H9 (cell line): ENCODE data around the gene PISD. TPM values are rescaled to one million over a fixed set of nuclear protein-coding genes. Genes with fewer than 3 reads are reported as not detected.

Experiments used
- DNase-seq: peaks from one replicate; pipeline ENCODE4 v3.0.0-alpha.2; 2017
- H2AFZ ChIP-seq: one replicate; pipeline ENCODE4 v1.6.1; 2013; ENCODE audit warnings: mild to moderate bottlenecking, low read length, control low read depth, moderate library complexity
- H2AK5ac ChIP-seq: 2 replicates; pipeline ENCODE4 v1.6.1; 2013; ENCODE audit warnings: low read length, control low read depth, mixed read lengths; ENCODE audit not compliant: insufficient read length
- H2BK120ac ChIP-seq: one replicate; pipeline ENCODE4 v1.6.1; 2013; ENCODE audit warnings: low read depth, mild to moderate bottlenecking, low read length, control low read depth, inconsistent platforms; ENCODE audit not compliant: poor library complexity, severe bottlenecking
- H2BK12ac ChIP-seq: 2 replicates; pipeline ENCODE4 v1.6.1; 2013; ENCODE audit warnings: low read length, control low read depth, mixed read lengths, low read depth; ENCODE audit not compliant: insufficient read length
- H2BK15ac ChIP-seq: 2 replicates; pipeline ENCODE4 v1.6.1; 2013; ENCODE audit warnings: low read depth, low read length, control low read depth
- H2BK20ac ChIP-seq: one replicate; pipeline ENCODE4 v1.6.1; 2013; ENCODE audit warnings: low read depth, mild to moderate bottlenecking, low read length, control low read depth, inconsistent platforms; ENCODE audit not compliant: poor library complexity, severe bottlenecking
- H2BK5ac ChIP-seq: 2 replicates; pipeline ENCODE4 v1.6.1; 2013; ENCODE audit warnings: low read length, control low read depth, mixed read lengths; ENCODE audit not compliant: insufficient read length
- H3K14ac ChIP-seq: 2 replicates; pipeline ENCODE4 v1.6.1; 2013; ENCODE audit warnings: low read length, control low read depth; ENCODE audit not compliant: insufficient read depth
- H3K18ac ChIP-seq: 2 replicates; pipeline ENCODE4 v1.6.1; 2013; ENCODE audit warnings: low read depth, mild to moderate bottlenecking, mixed read lengths, low read length, control low read depth; ENCODE audit not compliant: insufficient read length
- H3K23ac ChIP-seq: 2 replicates; pipeline ENCODE4 v1.6.1; 2013; ENCODE audit warnings: low read length, control low read depth, mixed read lengths, low read depth; ENCODE audit not compliant: insufficient read length
- H3K23me2 ChIP-seq: 2 replicates; pipeline ENCODE4 v1.6.1; 2013; ENCODE audit warnings: low read depth, mild to moderate bottlenecking, mixed read lengths, low read length, control low read depth; ENCODE audit not compliant: insufficient read length, poor library complexity, severe bottlenecking
- H3K27ac ChIP-seq: 2 replicates; pipeline ENCODE4 v1.5.1; 2013; ENCODE audit warnings: low read length, control low read depth, mixed read lengths, low read depth; ENCODE audit not compliant: insufficient read length
- H3K27me3 ChIP-seq: 2 replicates; pipeline ENCODE4 v1.6.1; 2013; ENCODE audit warnings: low read length, control low read depth, inconsistent platforms; ENCODE audit not compliant: insufficient read depth
- H3K4ac ChIP-seq: 2 replicates; pipeline ENCODE4 v1.6.1; 2013; ENCODE audit warnings: low read depth, mild to moderate bottlenecking, control low read depth, inconsistent platforms, low read length, moderate library complexity
- H3K4me1 ChIP-seq: 2 replicates; pipeline ENCODE4 v1.6.1; 2013; ENCODE audit warnings: low read length, control low read depth, inconsistent platforms; ENCODE audit not compliant: insufficient read depth
- H3K4me2 ChIP-seq: 2 replicates; pipeline ENCODE4 v1.6.1; 2013; ENCODE audit warnings: low read length, control low read depth, mixed read lengths; ENCODE audit not compliant: insufficient read length, insufficient read depth
- H3K56ac ChIP-seq: 2 replicates; pipeline ENCODE4 v1.6.1; 2013; ENCODE audit warnings: low read depth, mild to moderate bottlenecking, mixed read lengths, low read length, control low read depth; ENCODE audit not compliant: insufficient read length
- H3K79me1 ChIP-seq: 2 replicates; pipeline ENCODE4 v1.6.1; 2013; ENCODE audit warnings: low read depth, mild to moderate bottlenecking, moderate library complexity, low read length, control low read depth, inconsistent platforms; ENCODE audit not compliant: insufficient read depth, poor library complexity, severe bottlenecking
- H3K79me2 ChIP-seq: 2 replicates; pipeline ENCODE4 v1.6.1; 2013; ENCODE audit warnings: low read length, control low read depth, inconsistent platforms; ENCODE audit not compliant: insufficient read depth
- H3K9ac ChIP-seq: 2 replicates; pipeline ENCODE4 v1.6.1; 2013; ENCODE audit warnings: low read length, control low read depth, mixed read lengths; ENCODE audit not compliant: insufficient read length; ENCODE audit errors: extremely low read depth
- H3K9me3 ChIP-seq: one replicate; pipeline ENCODE4 v1.6.1; 2013; ENCODE audit warnings: low read depth, low read length, inconsistent platforms; ENCODE audit not compliant: control insufficient read depth
- H3T11ph ChIP-seq: one replicate; pipeline ENCODE4 v1.6.1; 2013; ENCODE audit warnings: mild to moderate bottlenecking, low read length, control low read depth, inconsistent platforms
- H4K20me1 ChIP-seq: one replicate; pipeline ENCODE4 v1.6.1; 2013; ENCODE audit not compliant: control insufficient read depth, insufficient read length, insufficient read depth
- H4K5ac ChIP-seq: 2 replicates; pipeline ENCODE4 v1.6.1; 2013; ENCODE audit warnings: low read depth, mild to moderate bottlenecking, mixed read lengths, low read length, control low read depth; ENCODE audit not compliant: insufficient read length
- H4K8ac ChIP-seq: replicated peaks from 2 replicates; pipeline ENCODE4 v1.6.1; 2013; ENCODE audit warnings: low read length, control low read depth, mixed read lengths, low read depth; ENCODE audit not compliant: insufficient read length
- H4K91ac ChIP-seq: 2 replicates; pipeline ENCODE4 v1.6.1; 2013; ENCODE audit warnings: low read depth, mild to moderate bottlenecking, moderate library complexity, mixed read lengths, low read length, control low read depth; ENCODE audit not compliant: insufficient read length
- H3K27ac Mint-ChIP-seq, 3 experiments: 2 replicates in 2 of 3; 3 replicates in 1 of 3; pipeline ENCODE4 v1.8.0; 2020 to 2021; ENCODE audit warnings: mixed read lengths in 3 of 3, mild to moderate bottlenecking in 1 of 3, moderate library complexity in 1 of 3
- H3K27me3 Mint-ChIP-seq: 2 replicates; pipeline ENCODE4 v1.8.0; 2021; ENCODE audit warnings: low read depth, mild to moderate bottlenecking, moderate library complexity, mixed read lengths
- H3K36me3 Mint-ChIP-seq, 3 experiments: 2 replicates in 2 of 3; 3 replicates in 1 of 3; pipeline ENCODE4 v1.8.0; 2020 to 2021; ENCODE audit warnings: low read depth in 3 of 3, mixed read lengths in 3 of 3; ENCODE audit not compliant: insufficient read depth in 1 of 3
- H3K4me1 Mint-ChIP-seq, 2 experiments: 2 replicates each; pipeline ENCODE4 v1.8.0; 2020; ENCODE audit warnings: mixed read lengths in 2 of 2
- H3K4me3 Mint-ChIP-seq, 2 experiments: 2 replicates in 1 of 2; 3 replicates in 1 of 2; pipeline ENCODE4 v1.8.0; 2020 to 2021; ENCODE audit warnings: mild to moderate bottlenecking in 2 of 2, mixed read lengths in 2 of 2, moderate library complexity in 1 of 2
- H3K9me3 Mint-ChIP-seq, 2 experiments: 2 replicates in 1 of 2; 3 replicates in 1 of 2; pipeline ENCODE4 v1.8.0; 2020; ENCODE audit warnings: mild to moderate bottlenecking in 2 of 2, mixed read lengths in 2 of 2, moderate library complexity in 1 of 2
- WGBS: extraction: QIAGEN DNeasy Blood & Tissue Kit; methylation state at CpG from one replicate; pipeline ENCODE4 v1.1.7; 2013; ENCODE audit warnings: missing lambda C conversion rate, low lambda C conversion rate, mixed read lengths; ENCODE audit not compliant: insufficient read length; ENCODE audit errors: extremely low coverage; 5-methylcytosine and 5-hydroxymethylcytosine counted together
- total RNA-seq: library from RNA; stranded (reverse); gene quantifications from 2 replicates; pipeline ENCODE4 v1.2.1, GENCODE V29; 2021
- TF ChIP-seq, protein P1 (sequence below): fragments of 200-600 bp; sonication (generic); conservative IDR thresholded peaks from 3 replicates; pipeline ENCODE4 v1.8.0; 2021; ENCODE audit warnings: antibody characterized with exemption, mild to moderate bottlenecking

The PISD gene
- total RNA-seq, 1 experiment from 2014 or later: 62.0 TPM

DNA sequence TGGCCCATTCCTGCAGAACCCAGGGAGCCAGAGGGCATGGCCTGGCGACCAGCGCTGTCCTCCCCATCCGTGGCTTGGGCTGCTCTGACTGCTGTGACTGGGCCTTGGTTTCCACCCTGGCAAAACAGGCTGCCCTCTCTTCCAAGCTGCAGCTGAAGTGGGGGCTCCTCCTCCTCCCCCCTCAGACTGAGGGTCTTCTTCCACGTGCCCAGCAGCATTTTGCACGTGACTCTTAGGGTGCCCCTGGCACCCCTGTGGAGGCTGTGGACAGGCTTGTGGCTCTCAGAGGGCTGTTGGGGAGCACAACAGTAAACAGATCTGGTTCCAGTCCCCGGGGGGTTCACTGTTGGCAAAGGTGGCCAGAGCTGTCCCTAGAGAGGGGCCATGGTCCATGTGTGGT, 51.4 kb downstream of the PISD start:
- Mint-ChIP-seq H3K27me3 (peaks cover 1% of the 10 kb centered on the region; the same call in 1 of the 2 replicates), H3K4me3 (no peak overlapping the region), H3K4me1 (peaks cover 4 to 5% of the 10 kb centered on the region in 2 experiments; a peak in 2 of 4 replicates), H3K9me3 (no peaks in the 10 kb centered on the region), H3K27ac (no peak overlapping the region), H3K36me3 (peaks cover 0 to 3% (median 0%) of the 10 kb centered on the region in 3 experiments; a peak in 2 of 7 replicates)
- Histone ChIP-seq H3K79me1 (no peaks in the 10 kb centered on the region), H4K20me1 (no peaks in the 10 kb centered on the region), H4K8ac (no peak overlapping the region), H2AFZ (no peak overlapping the region), H2BK20ac (no peak overlapping the region), H4K91ac (no peak overlapping the region), H3K23ac (no peak overlapping the region), H3K9ac (no peak overlapping the region), H3K18ac (no peak overlapping the region), H3K4ac (no peak overlapping the region), H2BK12ac (no peak overlapping the region), H3K27ac (no peak overlapping the region), H2AK5ac (no peak overlapping the region), H3K27me3 (no peaks in the 10 kb centered on the region), H3K23me2 (no peaks in the 10 kb centered on the region), H2BK5ac (no peak overlapping the region), H4K5ac (no peak overlapping the region), H3K4me2 (no peak overlapping the region), H2BK15ac (no peak overlapping the region), H3K14ac (no peak overlapping the region; the same call in 1 of the 2 replicates), H3T11ph (no peak overlapping the region), H3K79me2 (no peaks in the 10 kb centered on the region), H2BK120ac (no peak overlapping the region), H3K56ac (no peak overlapping the region), H3K9me3 (no peaks in the 10 kb centered on the region), H3K4me1 (no peaks in the 10 kb centered on the region)
- no peak for DNase-seq
- TF ChIP-seq, protein P1, sequence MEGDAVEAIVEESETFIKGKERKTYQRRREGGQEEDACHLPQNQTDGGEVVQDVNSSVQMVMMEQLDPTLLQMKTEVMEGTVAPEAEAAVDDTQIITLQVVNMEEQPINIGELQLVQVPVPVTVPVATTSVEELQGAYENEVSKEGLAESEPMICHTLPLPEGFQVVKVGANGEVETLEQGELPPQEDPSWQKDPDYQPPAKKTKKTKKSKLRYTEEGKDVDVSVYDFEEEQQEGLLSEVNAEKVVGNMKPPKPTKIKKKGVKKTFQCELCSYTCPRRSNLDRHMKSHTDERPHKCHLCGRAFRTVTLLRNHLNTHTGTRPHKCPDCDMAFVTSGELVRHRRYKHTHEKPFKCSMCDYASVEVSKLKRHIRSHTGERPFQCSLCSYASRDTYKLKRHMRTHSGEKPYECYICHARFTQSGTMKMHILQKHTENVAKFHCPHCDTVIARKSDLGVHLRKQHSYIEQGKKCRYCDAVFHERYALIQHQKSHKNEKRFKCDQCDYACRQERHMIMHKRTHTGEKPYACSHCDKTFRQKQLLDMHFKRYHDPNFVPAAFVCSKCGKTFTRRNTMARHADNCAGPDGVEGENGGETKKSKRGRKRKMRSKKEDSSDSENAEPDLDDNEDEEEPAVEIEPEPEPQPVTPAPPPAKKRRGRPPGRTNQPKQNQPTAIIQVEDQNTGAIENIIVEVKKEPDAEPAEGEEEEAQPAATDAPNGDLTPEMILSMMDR: no peak
- no CpG with 5 or more reads among the region's 6 CpGs for WGBS
